SK-N-SH treated with all-trans-retinoic acid at 6 μM for 48 hours (cell line): ENCODE results near the gene UNKL.

ENCODE experiments used
- ATAC-seq: fragments of 200-7000 bp; cut with Tn5 transposase; 3 replicates; pipeline ENCODE4 v1.9.1; 2020; ENCODE audit warnings: mild to moderate bottlenecking, moderate library complexity
- ARNTL ChIP-seq: fragments of 450-650 bp; formaldehyde crosslinking; IDR thresholded peaks from 2 replicates; pipeline ENCODE4 v1.5.0; 2020; ENCODE audit warnings: low read depth, mild to moderate bottlenecking, moderate library complexity, borderline replicate concordance
- BACH2 ChIP-seq: fragments of 250-450 bp; sonication (Bioruptor Pico); IDR thresholded peaks from 2 replicates; pipeline ENCODE4 v1.9.0; 2021; ENCODE audit warnings: mild to moderate bottlenecking, borderline replicate concordance
- CSDC2 ChIP-seq: fragments of 250-450 bp; sonication (Bioruptor Pico); IDR thresholded peaks from 2 replicates; pipeline ENCODE4 v1.5.0; 2020; ENCODE audit warnings: mild to moderate bottlenecking, moderate library complexity
- CSRNP3 ChIP-seq: fragments of 250-450 bp; sonication (Bioruptor Pico); IDR thresholded peaks from 2 replicates; pipeline ENCODE4 v1.5.1; 2021; ENCODE audit warnings: mild to moderate bottlenecking, moderate library complexity
- GLIS3 ChIP-seq: fragments of 250-450 bp; sonication (Bioruptor Pico); IDR thresholded peaks from 2 replicates; pipeline ENCODE4 v1.5.0; 2020; ENCODE audit warnings: mild to moderate bottlenecking, moderate library complexity
- ISL1 ChIP-seq: fragments of 250-450 bp; sonication (Bioruptor Pico); IDR thresholded peaks from 2 replicates; pipeline ENCODE4 v2.1.2; 2022; ENCODE audit warnings: mild to moderate bottlenecking, moderate library complexity
- OSR1 ChIP-seq: fragments of 250-450 bp; sonication (Bioruptor Pico); IDR thresholded peaks from 2 replicates; pipeline ENCODE4 v1.8.0; 2022; ENCODE audit warnings: moderate library complexity, mild to moderate bottlenecking, inconsistent platforms
- POU6F1 ChIP-seq: fragments of 250-450 bp; sonication (Bioruptor Pico); IDR thresholded peaks from 2 replicates; pipeline ENCODE4 v1.8.0; 2021; ENCODE audit warnings: low read depth, mild to moderate bottlenecking, moderate library complexity, borderline replicate concordance
- PPARA ChIP-seq: fragments of 250-450 bp; sonication (Bioruptor Pico); IDR thresholded peaks from 2 replicates; pipeline ENCODE4 v1.5.0; 2020; ENCODE audit warnings: mild to moderate bottlenecking, borderline replicate concordance
- RARB ChIP-seq: fragments of 250-450 bp; sonication (Bioruptor Pico); IDR thresholded peaks from 2 replicates; pipeline ENCODE4 v1.8.0; 2021; ENCODE audit warnings: mild to moderate bottlenecking, moderate library complexity
- TOX ChIP-seq: fragments of 250-450 bp; sonication (Bioruptor Pico); IDR thresholded peaks from 2 replicates; pipeline ENCODE4 v1.8.0; 2021; ENCODE audit warnings: mild to moderate bottlenecking, moderate library complexity, borderline replicate concordance
- ZC3H10 ChIP-seq: fragments of 250-450 bp; sonication (Bioruptor Pico); IDR thresholded peaks from 2 replicates; pipeline ENCODE4 v1.5.1; 2021; ENCODE audit warnings: mild to moderate bottlenecking, moderate library complexity
- ZFP3 ChIP-seq: fragments of 250-450 bp; sonication (Bioruptor Pico); IDR thresholded peaks from 2 replicates; pipeline ENCODE4 v1.5.0; 2020; ENCODE audit warnings: mild to moderate bottlenecking, moderate library complexity
- ZNF565 ChIP-seq: fragments of 450-650 bp; formaldehyde crosslinking; conservative IDR thresholded peaks from 2 replicates; pipeline ENCODE4 v1.5.0; 2020; ENCODE audit warnings: low read depth, mild to moderate bottlenecking, moderate library complexity
- ZNF70 ChIP-seq: fragments of 450-650 bp; formaldehyde crosslinking; IDR thresholded peaks from 2 replicates; pipeline ENCODE4 v1.5.0; 2020; ENCODE audit warnings: mild to moderate bottlenecking, moderate library complexity
- TF ChIP-seq, protein P1 (sequence below): fragments of 250-450 bp; sonication (Bioruptor Pico); IDR thresholded peaks from 2 replicates; pipeline ENCODE4 v1.5.1; 2020; ENCODE audit warnings: low read depth, mild to moderate bottlenecking, moderate library complexity
- TF ChIP-seq, protein P2 (sequence below): fragments of 250-450 bp; sonication (Bioruptor Pico); IDR thresholded peaks from 2 replicates; pipeline ENCODE4 v1.5.0; 2020; ENCODE audit warnings: mild to moderate bottlenecking, moderate library complexity

The UNKL gene

GRCh38 chr16:1380195-1380594 is 34.3 kb downstream of the UNKL start (continued):
- TF ChIP-seq CSRNP3 (CRISPR knock-in tag) (no peak), ISL1 (CRISPR knock-in tag) (no peak)
- TF ChIP-seq, all 23 proteins: peak for 0

- peak; percentile 80 for ATAC-seq
- TF ChIP-seq ZNF70 (CRISPR knock-in tag): no peak
Measured at GRCh38 chr16:1379304-1380076, 35.0 kb downstream of the UNKL start.

DNA sequence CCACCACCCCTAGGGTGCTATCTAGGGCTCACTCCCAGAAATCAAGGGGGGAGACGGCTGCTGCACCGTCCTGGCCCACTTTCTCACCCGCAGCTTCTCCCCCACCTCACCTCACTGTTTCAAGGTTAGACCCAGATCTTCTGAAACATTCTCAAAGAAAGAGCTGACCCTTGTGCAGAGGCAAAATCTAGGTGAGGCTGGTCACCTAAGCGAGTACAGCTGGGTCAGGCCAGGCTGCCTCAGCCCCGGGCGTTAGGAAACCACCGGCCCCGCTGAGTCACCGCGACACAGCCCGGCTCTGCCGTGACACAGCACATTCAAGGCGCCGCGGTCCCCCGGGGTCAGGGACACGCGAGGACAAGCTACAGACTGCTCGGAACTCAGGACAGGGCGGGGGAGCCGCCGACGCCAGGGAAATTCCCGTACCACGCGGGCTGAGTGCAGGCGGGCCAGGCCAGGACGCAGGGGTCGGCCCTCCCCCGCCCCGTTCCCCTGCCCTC is 35.6 kb downstream of the UNKL start:
- TF ChIP-seq BACH2 (CRISPR knock-in tag): peak; percentile 48; the same call in 1 of the 2 replicates
- no peak for TF ChIP-seq CSRNP3 (CRISPR knock-in tag)
- no peak for TF ChIP-seq OSR1 (CRISPR knock-in tag)
- peak; percentile 71 for ATAC-seq

DNA sequence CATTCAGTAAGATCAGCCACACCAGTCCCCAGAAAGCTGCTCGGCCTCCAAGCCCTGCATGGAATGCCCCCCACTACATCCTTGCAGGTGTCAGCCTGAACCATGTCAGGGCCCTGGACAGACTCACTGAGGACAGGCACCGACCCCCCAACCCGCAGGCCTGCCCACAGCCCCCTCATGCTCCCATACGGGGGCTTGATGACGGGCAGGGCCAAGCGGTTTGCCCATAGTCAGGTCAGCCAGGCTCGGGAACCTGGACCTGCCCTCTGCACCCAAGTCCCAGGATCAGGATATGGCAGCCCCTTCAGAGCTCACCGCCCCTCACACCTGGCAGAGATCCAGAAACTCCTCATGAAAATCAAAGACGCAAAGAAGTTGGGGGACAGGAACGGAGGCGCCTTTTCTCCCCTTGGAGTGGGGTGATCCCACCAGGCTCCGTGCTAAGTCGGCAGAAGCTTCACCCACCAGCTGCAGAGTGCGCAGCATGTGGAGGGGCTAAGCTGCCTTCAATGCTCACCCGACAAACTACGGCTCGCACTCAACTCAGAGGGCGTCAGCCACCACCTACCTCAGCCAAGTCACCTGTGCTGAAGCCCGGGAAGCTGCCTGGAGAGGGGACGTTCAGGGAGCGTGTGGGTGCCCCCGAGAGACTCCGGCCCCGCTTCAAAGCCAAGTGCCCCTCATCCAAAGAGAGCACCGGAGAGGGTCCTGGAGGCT is 36.3 kb downstream of the UNKL start:
- ATAC-seq: no peak; the same call in 2 of the 3 replicates

More for the DNA sequence above, 36.3 kb downstream of the UNKL start:
- TF ChIP-seq ZC3H10 (no peak), CSDC2 (no peak), ZFP3 (CRISPR knock-in tag) (no peak), POU6F1 (CRISPR knock-in tag) (no peak), RARB (CRISPR knock-in tag) (no peak), GLIS3 (CRISPR knock-in tag) (no peak), TOX (CRISPR knock-in tag) (no peak), BACH2 (CRISPR knock-in tag) (no peak), PPARA (CRISPR knock-in tag) (no peak), ZNF565 (CRISPR knock-in tag) (no peak), ARNTL (CRISPR knock-in tag) (no peak), ZNF70 (CRISPR knock-in tag) (no peak), OSR1 (CRISPR knock-in tag) (no peak)
- TF ChIP-seq, protein P1, sequence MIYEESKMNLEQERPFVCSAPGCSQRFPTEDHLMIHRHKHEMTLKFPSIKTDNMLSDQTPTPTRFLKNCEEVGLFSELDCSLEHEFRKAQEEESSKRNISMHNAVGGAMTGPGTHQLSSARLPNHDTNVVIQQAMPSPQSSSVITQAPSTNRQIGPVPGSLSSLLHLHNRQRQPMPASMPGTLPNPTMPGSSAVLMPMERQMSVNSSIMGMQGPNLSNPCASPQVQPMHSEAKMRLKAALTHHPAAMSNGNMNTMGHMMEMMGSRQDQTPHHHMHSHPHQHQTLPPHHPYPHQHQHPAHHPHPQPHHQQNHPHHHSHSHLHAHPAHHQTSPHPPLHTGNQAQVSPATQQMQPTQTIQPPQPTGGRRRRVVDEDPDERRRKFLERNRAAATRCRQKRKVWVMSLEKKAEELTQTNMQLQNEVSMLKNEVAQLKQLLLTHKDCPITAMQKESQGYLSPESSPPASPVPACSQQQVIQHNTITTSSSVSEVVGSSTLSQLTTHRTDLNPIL (CRISPR knock-in tag): no peak
- TF ChIP-seq, protein P2, sequence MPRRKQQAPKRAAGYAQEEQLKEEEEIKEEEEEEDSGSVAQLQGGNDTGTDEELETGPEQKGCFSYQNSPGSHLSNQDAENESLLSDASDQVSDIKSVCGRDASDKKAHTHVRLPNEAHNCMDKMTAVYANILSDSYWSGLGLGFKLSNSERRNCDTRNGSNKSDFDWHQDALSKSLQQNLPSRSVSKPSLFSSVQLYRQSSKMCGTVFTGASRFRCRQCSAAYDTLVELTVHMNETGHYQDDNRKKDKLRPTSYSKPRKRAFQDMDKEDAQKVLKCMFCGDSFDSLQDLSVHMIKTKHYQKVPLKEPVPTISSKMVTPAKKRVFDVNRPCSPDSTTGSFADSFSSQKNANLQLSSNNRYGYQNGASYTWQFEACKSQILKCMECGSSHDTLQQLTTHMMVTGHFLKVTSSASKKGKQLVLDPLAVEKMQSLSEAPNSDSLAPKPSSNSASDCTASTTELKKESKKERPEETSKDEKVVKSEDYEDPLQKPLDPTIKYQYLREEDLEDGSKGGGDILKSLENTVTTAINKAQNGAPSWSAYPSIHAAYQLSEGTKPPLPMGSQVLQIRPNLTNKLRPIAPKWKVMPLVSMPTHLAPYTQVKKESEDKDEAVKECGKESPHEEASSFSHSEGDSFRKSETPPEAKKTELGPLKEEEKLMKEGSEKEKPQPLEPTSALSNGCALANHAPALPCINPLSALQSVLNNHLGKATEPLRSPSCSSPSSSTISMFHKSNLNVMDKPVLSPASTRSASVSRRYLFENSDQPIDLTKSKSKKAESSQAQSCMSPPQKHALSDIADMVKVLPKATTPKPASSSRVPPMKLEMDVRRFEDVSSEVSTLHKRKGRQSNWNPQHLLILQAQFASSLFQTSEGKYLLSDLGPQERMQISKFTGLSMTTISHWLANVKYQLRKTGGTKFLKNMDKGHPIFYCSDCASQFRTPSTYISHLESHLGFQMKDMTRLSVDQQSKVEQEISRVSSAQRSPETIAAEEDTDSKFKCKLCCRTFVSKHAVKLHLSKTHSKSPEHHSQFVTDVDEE (CRISPR knock-in tag): no peak
